CD4-positive, alpha-beta memory T cell (primary cell): ENCODE measurements around the gene HSD17B1. TPM values are rescaled to one million over a fixed set of nuclear protein-coding genes. Genes with fewer than 3 reads are reported as not detected.

Experiments used
- CTCF ChIA-PET: fragments of 350-600 bp; sonication (Branson Sonifier 250); formaldehyde crosslinking; loops from one replicate; lab custom pipeline; 2021; ENCODE audit warnings: inconsistent platforms; ENCODE audit not compliant: partially characterized antibody; lab: Charles Lee
- POLR2A ChIA-PET: fragments of 350-600 bp; sonication (Branson Sonifier 250); formaldehyde crosslinking; loops from one replicate; lab custom pipeline; 2021; ENCODE audit not compliant: partially characterized antibody; lab: Charles Lee
- DNase-seq, 5 donors: peaks; one replicate each; pipeline versions ENCODE4 v3.0.0 to v3.0.0-alpha.2; 2020 to 2022; ENCODE audit warnings: mixed read lengths in 1 of 5
- H3K27ac ChIP-seq: one replicate; pipeline ENCODE4 v1.7.0; 2013; ENCODE audit warnings: low read depth, low read length
- H3K27me3 ChIP-seq: 2 replicates; pipeline ENCODE4 v1.7.0; 2013; ENCODE audit warnings: mild to moderate bottlenecking, low read length, moderate library complexity; ENCODE audit not compliant: insufficient read depth
- H3K36me3 ChIP-seq: 2 replicates; pipeline ENCODE4 v1.7.0; 2013; ENCODE audit warnings: mild to moderate bottlenecking, low read length, moderate library complexity; ENCODE audit not compliant: insufficient read depth
- H3K4me1 ChIP-seq: 2 replicates; pipeline ENCODE4 v1.7.0; 2013; ENCODE audit warnings: mild to moderate bottlenecking, low read length, moderate library complexity; ENCODE audit not compliant: insufficient read depth
- H3K4me3 ChIP-seq, 2 donors: one replicate each; pipeline ENCODE4 v1.7.0; 2013; ENCODE audit warnings: low read length in 2 of 2, mild to moderate bottlenecking in 1 of 2
- H3K9me3 ChIP-seq, 2 donors: one replicate each; pipeline ENCODE4 v1.7.0; 2013; ENCODE audit warnings: low read length in 2 of 2, control low read depth in 1 of 2; ENCODE audit not compliant: control insufficient read depth in 1 of 2
- H3K27ac Mint-ChIP-seq, 7 donors: one replicate each; pipeline ENCODE4 v1.8.0; 2020 to 2021; ENCODE audit warnings: mixed read lengths in 7 of 7, mild to moderate bottlenecking in 6 of 7, inconsistent platforms in 3 of 7, moderate library complexity in 3 of 7
- H3K27me3 Mint-ChIP-seq, 2 donors: one replicate each; pipeline ENCODE4 v1.8.0; 2020 to 2021; ENCODE audit warnings: mixed read lengths in 2 of 2
- H3K36me3 Mint-ChIP-seq, 2 donors: one replicate each; pipeline ENCODE4 v1.8.0; 2020 to 2021; ENCODE audit warnings: mixed read lengths in 2 of 2, inconsistent platforms in 1 of 2, mild to moderate bottlenecking in 1 of 2
- H3K4me1 Mint-ChIP-seq, 4 donors: one replicate each; pipeline ENCODE4 v1.8.0; 2020 to 2021; ENCODE audit warnings: mixed read lengths in 4 of 4, mild to moderate bottlenecking in 1 of 4
- H3K4me3 Mint-ChIP-seq, 8 donors: one replicate each; pipeline ENCODE4 v1.8.0; 2020 to 2021; ENCODE audit warnings: mixed read lengths in 8 of 8, mild to moderate bottlenecking in 7 of 8, moderate library complexity in 6 of 8, inconsistent platforms in 3 of 8
- H3K9me3 Mint-ChIP-seq, 8 donors: one replicate each; pipeline ENCODE4 v1.8.0; 2020 to 2021; ENCODE audit warnings: mixed read lengths in 8 of 8, mild to moderate bottlenecking in 5 of 8, inconsistent platforms in 3 of 8, moderate library complexity in 1 of 8
- intact Hi-C: fragments of 100-400 bp; cut with micrococcal nuclease; formaldehyde crosslinking; loops from one replicate; pipeline ENCODE4 v1.15.1; 2023
- polyA plus RNA-seq, 2 donors: library from polyadenylated mRNA; unstranded; fragments of 300-500 nt; fragmentation: Illumina TruSeq; gene quantifications; one replicate each; pipeline ENCODE4 v1.2.3, GENCODE V29; 2021
- total RNA-seq, 2 experiments: library from RNA; stranded (reverse); gene quantifications; one replicate each; pipeline ENCODE4 v1.2.3, GENCODE V29; 2021

The HSD17B1 gene
- total and polyA plus RNA-seq, 4 experiments from 2014 or later: 0.07 to 1.2 (median 1.0) TPM

GRCh38 chr17:42579794-42580551 lies 27.2 kb downstream of the HSD17B1 start:
- CTCF ChIA-PET: interaction anchor here (0.8 to 4.3 kb wide), 9 partner anchors 8 to 100 kb away, joined by 3 to 64 read pairs (median 6); partner anchors contain the start of genes RETREG3 and TUBG1
- H3K9me3 Mint-ChIP-seq: peaks cover 0 to 3% (median 0%) of the 10 kb centered on the region in 8 donors
- H3K27me3 Mint-ChIP-seq: no peaks in the 10 kb centered on the region
- peak overlapping the region in 4 of 8 donors; percentile 7 to 53 (median 30) for H3K4me3 Mint-ChIP-seq
- H3K27me3 ChIP-seq: no peaks in the 10 kb centered on the region
- H3K36me3 ChIP-seq: peaks cover 45% of the 10 kb centered on the region
- H3K4me1 ChIP-seq: peaks cover 17% of the 10 kb centered on the region
- no peaks in the 10 kb centered on the region for H3K9me3 ChIP-seq
- intact Hi-C loops: loop anchor here (2.0 to 5.0 kb wide), 2 partner anchors 48 to 357 kb away; no protein-coding TSS in a partner anchor
- no peak overlapping the region for H3K27ac ChIP-seq
- H3K27ac Mint-ChIP-seq: peak overlapping the region in 5 of 7 donors; percentile 37 to 86 (median 64)
- H3K36me3 Mint-ChIP-seq: peaks cover 18 to 62% of the 10 kb centered on the region in 2 donors
- DNase-seq: no peak
- no peak overlapping the region for H3K4me3 ChIP-seq
- peaks cover 14 to 35% (median 21%) of the 10 kb centered on the region in 4 donors for H3K4me1 Mint-ChIP-seq
- POLR2A ChIA-PET: interaction anchor here (0.9 to 5.1 kb wide), 3 partner anchors 14 to 418 kb away, joined by 5 to 73 read pairs (median 9); partner anchors contain the start of genes MLX and RPL27

GRCh38 chr17:42581744-42582270 lies 29.1 kb downstream of the HSD17B1 start:
- Mint-ChIP-seq H3K27me3 (no peaks in the 10 kb centered on the region), H3K4me3 (no peak overlapping the region), H3K4me1 (peaks cover 8 to 27% (median 13%) of the 10 kb centered on the region in 4 donors), H3K36me3 (peaks cover 30 to 81% of the 10 kb centered on the region in 2 donors), H3K27ac (no peak overlapping the region), H3K9me3 (peaks cover 0 to 3% (median 0%) of the 10 kb centered on the region in 8 donors)
- peaks cover 14% of the 10 kb centered on the region for H3K4me1 ChIP-seq
- H3K36me3 ChIP-seq: peaks cover 63% of the 10 kb centered on the region
- CTCF ChIA-PET: interaction anchor here (0.5 to 2.4 kb wide), 6 partner anchors 10 to 190 kb away, joined by 3 to 8 read pairs (median 5); no protein-coding TSS in a partner anchor
- H3K9me3 ChIP-seq: no peaks in the 10 kb centered on the region
- H3K27ac ChIP-seq: no peak overlapping the region
- intact Hi-C loops: no loop called here
- DNase-seq: no peak
- no peak overlapping the region for H3K4me3 ChIP-seq
- H3K27me3 ChIP-seq: no peaks in the 10 kb centered on the region
- POLR2A ChIA-PET: interaction anchor here (0.7 to 1.6 kb wide), 3 partner anchors 24 to 28 kb away, joined by 3 to 6 read pairs (median 3); partner anchors contain the start of gene TUBG1

GRCh38 chr17:42584880-42585279 lies 32.2 kb downstream of the HSD17B1 start:
- no peak overlapping the region for H3K4me3 ChIP-seq
- peak overlapping the region in 2 of 7 donors; percentile 25 to 43 for H3K27ac Mint-ChIP-seq
- H3K27ac ChIP-seq: no peak overlapping the region
- peaks cover 87% of the 10 kb centered on the region for H3K36me3 ChIP-seq
- no peaks in the 10 kb centered on the region for H3K4me1 ChIP-seq
- no peaks in the 10 kb centered on the region for H3K27me3 ChIP-seq
- no peak for DNase-seq
- H3K9me3 Mint-ChIP-seq: no peaks in the 10 kb centered on the region
- no peak overlapping the region for H3K4me3 Mint-ChIP-seq
- H3K36me3 Mint-ChIP-seq: peaks cover 38 to 90% of the 10 kb centered on the region in 2 donors
- no peaks in the 10 kb centered on the region for H3K27me3 Mint-ChIP-seq
- CTCF ChIA-PET: interaction anchor here (1.6 to 2.6 kb wide), 2 partner anchors 33 to 94 kb away, joined by 3 to 7 read pairs; no protein-coding TSS in a partner anchor
- intact Hi-C loops: no loop called here
- H3K4me1 Mint-ChIP-seq: peaks cover 0 to 6% (median under 1%) of the 10 kb centered on the region in 4 donors
- no peaks in the 10 kb centered on the region for H3K9me3 ChIP-seq
- POLR2A ChIA-PET: no interaction called here

GRCh38 chr17:42585353-42585752 lies 32.6 kb downstream of the HSD17B1 start:
- Histone ChIP-seq H3K27ac (no peak overlapping the region), H3K36me3 (peaks cover 87% of the 10 kb centered on the region), H3K4me3 (no peak overlapping the region), H3K9me3 (no peaks in the 10 kb centered on the region), H3K27me3 (no peaks in the 10 kb centered on the region), H3K4me1 (no peaks in the 10 kb centered on the region)
- CTCF ChIA-PET: no interaction called here
- Mint-ChIP-seq H3K36me3 (peaks cover 38 to 88% of the 10 kb centered on the region in 2 donors), H3K4me3 (no peak overlapping the region), H3K9me3 (no peaks in the 10 kb centered on the region), H3K27me3 (no peaks in the 10 kb centered on the region), H3K27ac (peak overlapping the region in 2 of 7 donors; percentile 13 to 29), H3K4me1 (peaks cover 0 to 6% (median 0%) of the 10 kb centered on the region in 4 donors)
- no peak for DNase-seq
- intact Hi-C loops: no loop called here
- POLR2A ChIA-PET: interaction anchor here (1.3 kb wide), 1 partner anchor 23 kb away, joined by 3 read pairs; no protein-coding TSS in a partner anchor

GRCh38 chr17:42586514-42587230 lies 33.9 kb downstream of the HSD17B1 start:
- Histone ChIP-seq H3K36me3 (peaks cover 93% of the 10 kb centered on the region), H3K4me1 (no peaks in the 10 kb centered on the region), H3K27me3 (no peaks in the 10 kb centered on the region), H3K4me3 (no peak overlapping the region), H3K27ac (no peak overlapping the region), H3K9me3 (no peaks in the 10 kb centered on the region)
- intact Hi-C loops: no loop called here
- POLR2A ChIA-PET: interaction anchor here (1.0 to 2.2 kb wide), 3 partner anchors 9 to 21 kb away, joined by 3 to 12 read pairs (median 3); partner anchors contain the start of gene PSMC3IP
- no peaks in the 10 kb centered on the region for H3K27me3 Mint-ChIP-seq
- no peaks in the 10 kb centered on the region for H3K9me3 Mint-ChIP-seq
- H3K4me3 Mint-ChIP-seq: no peak overlapping the region
- CTCF ChIA-PET: interaction anchor here (1.2 to 4.9 kb wide), 3 partner anchors 8 to 39 kb away, joined by 3 to 35 read pairs (median 3); partner anchors contain the start of gene PSMC3IP
- peaks cover 0 to 9% (median 1%) of the 10 kb centered on the region in 4 donors for H3K4me1 Mint-ChIP-seq
- peak overlapping the region in 3 of 7 donors; percentile 29 to 77 (median 57) for H3K27ac Mint-ChIP-seq
- DNase-seq: no peak
- peaks cover 44 to 85% of the 10 kb centered on the region in 2 donors for H3K36me3 Mint-ChIP-seq

GRCh38 chr17:42590886-42591285 lies 38.2 kb downstream of the HSD17B1 start:
- Mint-ChIP-seq H3K36me3 (peaks cover 25 to 63% of the 10 kb centered on the region in 2 donors), H3K27me3 (no peaks in the 10 kb centered on the region), H3K4me3 (no peak overlapping the region), H3K27ac (no peak overlapping the region), H3K9me3 (no peaks in the 10 kb centered on the region), H3K4me1 (peaks cover 0 to 10% (median 5%) of the 10 kb centered on the region in 4 donors)
- intact Hi-C loops: no loop called here
- ChIA-PET CTCF (interaction anchor here (0.9 to 4.9 kb wide), 2 partner anchors 12 to 13 kb away, joined by 4 to 35 read pairs; partner anchors contain the start of gene PSMC3IP), POLR2A (interaction anchor here (1.0 to 2.3 kb wide), 2 partner anchors 13 to 203 kb away, joined by 3 to 11 read pairs; partner anchors contain the start of genes PSMC3IP and STAT3)
- Histone ChIP-seq H3K4me3 (no peak overlapping the region), H3K9me3 (no peaks in the 10 kb centered on the region), H3K4me1 (no peaks in the 10 kb centered on the region), H3K36me3 (peaks cover 55% of the 10 kb centered on the region), H3K27ac (no peak overlapping the region), H3K27me3 (no peaks in the 10 kb centered on the region)
- DNase-seq: no peak
